ENCODE results near the gene PLB1.
A peak's percentile ranks its signal among the peaks of the same experiment; 100 is the strongest.

The PLB1 gene

DNA sequence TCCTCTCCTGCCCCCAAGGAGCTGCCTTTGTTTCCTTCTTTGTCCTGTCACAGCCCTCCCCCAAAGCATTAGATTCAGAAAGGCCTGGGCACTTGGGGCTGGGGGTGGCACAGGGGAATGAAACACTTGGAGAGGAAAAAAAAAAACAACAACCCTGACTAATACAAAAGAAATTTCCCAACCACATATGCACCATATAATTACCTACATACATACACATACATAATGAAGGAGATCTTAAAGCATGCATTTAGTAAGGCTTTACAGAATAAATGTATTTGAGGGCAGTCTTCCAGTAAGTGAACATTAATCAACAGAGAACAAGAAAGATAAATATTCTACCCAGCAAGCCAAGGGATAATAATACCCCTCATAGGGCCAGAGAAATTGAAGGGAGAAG is 185.7 kb downstream of the PLB1 start:
- CTCF ChIA-PET, result interaction anchor here (0.9 to 1.4 kb wide), 3 partner anchors 10 to 18 kb away, joined by 3 to 4 read pairs (median 3); no protein-coding TSS in a partner anchor
- no peak for DNase-seq (ENCODE audit: low read depth, low spot score)
- no peak for TF ChIP-seq CTCF (IDR thresholded peaks at IDR 0.05; ENCODE audit: insufficient read depth, low read length, missing control alignments)
- H3K4me3 ChIP-seq (ENCODE audit: low read depth, low read length), result no peak overlapping the region
- POLR2A ChIA-PET, result no interaction called here

- POLR2A ChIA-PET, result interaction anchor here (0.6 kb wide), 1 partner anchor 33 kb away, joined by 3 read pairs; no protein-coding TSS in a partner anchor
- no peak for DNase-seq (ENCODE audit: low read depth, low spot score)
- CTCF ChIA-PET, result no interaction called here
- H3K4me3 ChIP-seq (ENCODE audit: low read depth, low read length), result peak overlapping the region; percentile 34
- TF ChIP-seq CTCF (IDR thresholded peaks at IDR 0.05; ENCODE audit: insufficient read depth, low read length, missing control alignments), result no peak
These were observed 187.3 kb downstream of the PLB1 start for GRCh38 chr2:28683100-28683706.

DNA sequence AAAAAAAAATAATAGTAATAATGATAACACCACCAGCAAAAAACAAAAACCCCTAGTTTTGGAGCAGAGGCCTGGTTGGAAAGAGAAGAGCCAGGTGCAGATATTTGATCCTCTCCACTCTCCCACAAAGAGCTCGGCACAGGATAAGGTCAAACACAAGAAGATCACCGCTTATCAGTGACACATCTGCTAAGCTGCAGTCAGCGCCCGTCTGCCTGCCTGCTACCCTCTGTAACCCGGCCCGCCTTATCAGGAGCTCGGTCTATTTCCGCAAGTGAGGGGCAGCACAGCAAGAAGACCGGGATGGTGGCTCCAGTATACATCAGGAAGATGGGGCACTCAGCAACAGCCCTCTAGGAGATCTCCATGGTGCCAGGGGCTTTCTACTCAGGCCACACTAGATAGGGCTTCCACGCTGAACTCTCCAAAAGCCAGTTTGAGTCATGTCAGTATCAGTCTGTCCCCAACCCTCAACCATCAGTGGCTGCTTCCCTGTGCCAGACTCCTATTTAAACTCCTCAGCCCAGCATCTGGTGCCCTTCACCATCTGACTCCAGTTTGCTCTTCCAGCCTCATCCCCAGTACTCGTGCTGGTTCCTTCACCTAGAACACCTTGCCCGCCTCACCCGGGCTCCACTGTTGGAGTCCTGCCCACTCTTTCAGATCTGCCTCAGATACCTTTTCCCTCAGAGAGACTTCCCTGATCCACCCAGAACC is 188.4 kb downstream of the PLB1 start:
- POLR2A ChIA-PET, result no interaction called here
- no peak for DNase-seq (ENCODE audit: low read depth, low spot score)
- CTCF ChIA-PET, result interaction anchor here (1.5 kb wide), 1 partner anchor 91 kb away, joined by 3 read pairs; no protein-coding TSS in a partner anchor

DNA sequence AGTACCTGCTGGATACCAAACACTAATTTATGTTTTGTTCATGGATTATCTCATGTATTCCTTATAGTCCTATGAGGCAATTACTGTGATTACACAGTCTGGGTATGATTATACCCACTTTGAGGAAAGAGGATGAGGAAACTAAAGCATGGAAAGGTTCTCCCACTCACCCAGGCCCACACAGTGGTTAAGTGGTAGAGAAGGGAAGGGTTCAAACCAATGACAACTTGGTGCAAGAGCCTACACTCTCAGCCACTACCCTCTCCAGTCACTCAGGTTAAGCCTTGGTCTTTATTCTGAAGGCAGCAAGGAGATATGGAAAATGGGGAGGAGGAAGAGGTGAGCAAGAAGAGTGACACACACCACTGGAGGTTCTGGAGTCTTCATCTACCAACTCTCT is 191.3 kb downstream of the PLB1 start:
- POLR2A ChIA-PET, result no interaction called here
- DNase-seq (ENCODE audit: low read depth, low spot score), result no peak
- CTCF ChIA-PET, result interaction anchor here (1.6 kb wide), 1 partner anchor 10 kb away, joined by 3 read pairs; no protein-coding TSS in a partner anchor
- no peak overlapping the region for H3K4me3 ChIP-seq (ENCODE audit: low read depth, low read length)
- TF ChIP-seq CTCF (IDR thresholded peaks at IDR 0.05; ENCODE audit: insufficient read depth, low read length, missing control alignments), result no peak

More for the DNA sequence above, 188.4 kb downstream of the PLB1 start:
- TF ChIP-seq CTCF (IDR thresholded peaks at IDR 0.05; ENCODE audit: insufficient read depth, low read length, missing control alignments), result no peak
- no peak overlapping the region for H3K4me3 ChIP-seq (ENCODE audit: low read depth, low read length)

DNA sequence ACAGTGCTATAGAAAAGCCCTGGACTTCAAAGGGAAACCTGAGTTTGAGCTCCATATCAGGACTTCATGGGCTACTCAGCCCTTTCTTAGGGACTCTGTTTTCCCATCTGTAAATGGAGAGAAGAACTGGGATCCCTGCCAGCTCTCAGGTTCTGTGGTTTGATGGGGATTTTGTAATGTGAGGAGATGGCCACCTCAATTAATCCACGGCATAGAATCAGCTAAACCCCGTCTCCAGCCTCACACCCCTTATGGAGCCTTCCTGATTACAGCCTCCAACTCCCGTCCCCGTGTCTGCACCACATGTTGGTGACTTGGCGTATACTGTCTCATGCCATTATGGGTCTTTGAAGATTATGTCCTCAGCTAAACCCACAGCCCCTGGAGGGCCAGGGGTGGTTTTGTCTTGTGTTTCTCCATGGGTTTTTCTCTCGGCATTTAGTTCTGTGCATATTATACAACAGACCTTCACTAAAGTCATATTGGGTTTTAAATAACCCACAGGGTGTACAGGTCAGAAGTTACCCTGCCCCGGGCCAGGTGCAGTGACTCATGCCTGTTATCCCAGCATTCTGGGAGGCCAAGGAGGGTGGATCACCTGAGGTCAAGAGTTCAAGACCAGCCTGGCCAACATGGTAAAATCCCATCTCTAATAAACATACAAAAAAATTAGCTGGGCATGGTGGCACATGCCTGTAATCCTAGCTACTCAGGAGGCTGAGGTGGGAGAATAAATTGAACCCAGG is 192.0 kb downstream of the PLB1 start:
- POLR2A ChIA-PET, result no interaction called here
- no peak overlapping the region for H3K4me3 ChIP-seq (ENCODE audit: low read depth, low read length)
- no peak for TF ChIP-seq CTCF (IDR thresholded peaks at IDR 0.05; ENCODE audit: insufficient read depth, low read length, missing control alignments)
- CTCF ChIA-PET, result interaction anchor here (1.6 kb wide), 1 partner anchor 11 kb away, joined by 3 read pairs; no protein-coding TSS in a partner anchor
- DNase-seq (ENCODE audit: low read depth, low spot score), result no peak

GRCh38 chr2:28688818-28689217 is 193.0 kb downstream of the PLB1 start:
- ChIA-PET CTCF (no interaction called here), POLR2A (no interaction called here)
- no peak for TF ChIP-seq CTCF (IDR thresholded peaks at IDR 0.05; ENCODE audit: insufficient read depth, low read length, missing control alignments)
- DNase-seq (ENCODE audit: low read depth, low spot score), result no peak
- no peak overlapping the region for H3K4me3 ChIP-seq (ENCODE audit: low read depth, low read length)

Measured in AG04449 (cell line).